ENCODE data around the gene ECE1. TPM values are rescaled to one million over a fixed set of nuclear protein-coding genes. Genes with fewer than 3 reads are reported as not detected.
A peak's percentile ranks its signal among the peaks of the same experiment; 100 is the strongest.

The ECE1 gene
- total and polyA plus RNA-seq, 10 of the 15 experiments (the other 5 are each of a cell fraction or from before 2014, with no cell fraction given), result 0.97 to 81.0 (median 37.0) TPM

- TF ChIP-seq CUX1 (IDR thresholded peaks at IDR 0.05; ENCODE audit: insufficient replicate concordance, low read depth, low read length), result no peak
- TF ChIP-seq GABPA (IDR thresholded peaks at IDR 0.05; ENCODE audit: low read depth), result peak; percentile 64; the same call in 1 of the 2 replicates
- peak; percentile 48 for TF ChIP-seq POLR2A (IDR thresholded peaks at IDR 0.05; ENCODE audit: low read depth, low read length)
- TF ChIP-seq ZNF24 (IDR thresholded peaks at IDR 0.05), result no peak
- TF ChIP-seq MTA3 (IDR thresholded peaks at IDR 0.05; ENCODE audit: borderline replicate concordance, low read length), result peak; percentile 84; the same call in 1 of the 2 replicates
- no peak for TF ChIP-seq SUPT20H (IDR thresholded peaks at IDR 0.05; ENCODE audit: borderline replicate concordance, control insufficient read depth, low read depth, low read length)
- TF ChIP-seq RELB (IDR thresholded peaks at IDR 0.05; ENCODE audit: low read depth), result peak; percentile 89; the same call in 1 of the 2 replicates
- TF ChIP-seq MTA2 (IDR thresholded peaks at IDR 0.05; ENCODE audit: low read depth), result peak; percentile 90
- no peak for TF ChIP-seq STAT3 (IDR thresholded peaks at IDR 0.05; ENCODE audit: low read depth, low read length)
- TF ChIP-seq BMI1 (IDR thresholded peaks at IDR 0.05; ENCODE audit: borderline replicate concordance), result peak; percentile 60; the same call in 1 of the 2 replicates
- no peak; the same call in 1 of the 2 replicates for TF ChIP-seq YY1 (IDR thresholded peaks at IDR 0.05; ENCODE audit: low read depth, low read length)
- peak; percentile 78 for TF ChIP-seq JUNB (IDR thresholded peaks at IDR 0.05)
- no peak for TF ChIP-seq RBBP5 (conservative IDR thresholded peaks at IDR 0.05)
- peak; percentile 85 for TF ChIP-seq NFIC (IDR thresholded peaks at IDR 0.05; ENCODE audit: low read depth, low read length)
- TF ChIP-seq RAD51 (IDR thresholded peaks at IDR 0.05), result no peak; the same call in 1 of the 2 replicates
- peak; percentile 75; the same call in 1 of the 2 replicates for TF ChIP-seq DPF2 (IDR thresholded peaks at IDR 0.05)
- TF ChIP-seq SRF (IDR thresholded peaks at IDR 0.05; ENCODE audit: low read depth in 2 of 2, low read length in 2 of 2), result no peak
- no peak for TF ChIP-seq USF2 (IDR thresholded peaks at IDR 0.05; ENCODE audit: borderline replicate concordance, low read depth, low read length)
- no peak for TF ChIP-seq TAF1 (IDR thresholded peaks at IDR 0.05; ENCODE audit: borderline replicate concordance, low read depth, low read length)
- no peak for TF ChIP-seq MEF2A (IDR thresholded peaks at IDR 0.05; ENCODE audit: insufficient read depth, low read depth, low read length)
- TF ChIP-seq FOXM1 (IDR thresholded peaks at IDR 0.05; ENCODE audit: low read depth, low read length), result peak; percentile 76; the same call in 1 of the 2 replicates
- no peak for TF ChIP-seq POLR2AphosphoS2 (IDR thresholded peaks at IDR 0.05; ENCODE audit: low read depth, low read length)
- peak; percentile 98 for TF ChIP-seq MEF2B (IDR thresholded peaks at IDR 0.05; ENCODE audit: partially characterized antibody, poor library complexity, severe bottlenecking)
- no peak for TF ChIP-seq HDAC2 (IDR thresholded peaks at IDR 0.05)
These were observed 4.2 kb upstream of the ECE1 start (continued) for GRCh38 chr1:21294266-21294989.

Measured in GM12878 (cell line).